PC-3 (cell line): ENCODE data around the gene OR2J3.

ENCODE experiments used
- CTCF ChIP-seq: fragments of 300-600 bp; sonication (generic); conservative IDR thresholded peaks from 2 replicates; pipeline ENCODE4 v1.5.1; 2017; ENCODE audit warnings: antibody characterized with exemption, low read depth, mild to moderate bottlenecking, low read length
- EZH2 ChIP-seq: fragments of 300-600 bp; sonication (generic); IDR thresholded peaks from one replicate; pipeline ENCODE4 v1.6.1; 2017; ENCODE audit warnings: antibody characterized with exemption, mild to moderate bottlenecking, low read length; ENCODE audit not compliant: unreplicated experiment

GRCh38 chr6:29130644-29131043 is 22.8 kb downstream of the OR2J3 start:
- no peak for TF ChIP-seq CTCF
- TF ChIP-seq EZH2: no peak
